Smooth muscle cell (in vitro differentiated cells): ENCODE data around the gene NPW. TPM values are rescaled to one million over a fixed set of nuclear protein-coding genes. Genes with fewer than 3 reads are reported as not detected.

Experiments used
- DNase-seq: peaks from one replicate; lab custom pipeline; 2025; ENCODE audit not compliant: unreplicated experiment; lab: John Stamatoyannopoulos, UW
- H2AFZ ChIP-seq: fragments of 200-600 bp; sonication (generic); 2 replicates; pipeline ENCODE4 v1.6.0; 2016; ENCODE audit warnings: antibody characterized with exemption, low read depth, mild to moderate bottlenecking
- H3F3A ChIP-seq: fragments of 200-600 bp; sonication (generic); 2 replicates; pipeline ENCODE4 v1.6.0; 2017; ENCODE audit warnings: antibody characterized with exemption, low read depth
- H3K27ac ChIP-seq: fragments of 200-600 bp; sonication (generic); 2 replicates; pipeline ENCODE4 v1.5.1; 2016; ENCODE audit warnings: low read depth, mild to moderate bottlenecking
- H3K27me3 ChIP-seq: fragments of 200-600 bp; sonication (generic); 2 replicates; pipeline ENCODE4 v1.6.1; 2016; ENCODE audit warnings: low read depth, mild to moderate bottlenecking
- H3K36me3 ChIP-seq: fragments of 200-600 bp; sonication (generic); 2 replicates; pipeline ENCODE4 v1.5.1; 2016; ENCODE audit warnings: low read depth
- H3K4me1 ChIP-seq: fragments of 200-600 bp; sonication (generic); 2 replicates; pipeline ENCODE4 v1.5.1; 2016; ENCODE audit warnings: low read depth
- H3K4me2 ChIP-seq: fragments of 200-600 bp; sonication (generic); 2 replicates; pipeline ENCODE4 v1.6.0; 2016; ENCODE audit warnings: mild to moderate bottlenecking
- H3K4me3 ChIP-seq: fragments of 200-600 bp; sonication (generic); 2 replicates; pipeline ENCODE4 v1.5.1; 2016; ENCODE audit warnings: mild to moderate bottlenecking
- H3K79me2 ChIP-seq: fragments of 200-600 bp; sonication (generic); 2 replicates; pipeline ENCODE4 v1.6.0; 2016; ENCODE audit warnings: low read depth, mild to moderate bottlenecking
- H3K9ac ChIP-seq: fragments of 200-600 bp; sonication (generic); 2 replicates; pipeline ENCODE4 v1.6.0; 2016; ENCODE audit warnings: low read depth
- H3K9me3 ChIP-seq: fragments of 200-600 bp; sonication (generic); replicated peaks from 2 replicates; pipeline ENCODE4 v1.5.1; 2016; ENCODE audit warnings: low read depth
- H4K20me1 ChIP-seq: fragments of 200-600 bp; sonication (generic); 2 replicates; pipeline ENCODE4 v1.6.0; 2016; ENCODE audit warnings: low read depth
- CTCF ChIP-seq: fragments of 200-600 bp; sonication (generic); IDR thresholded peaks from 2 replicates; pipeline ENCODE4 v1.5.1; 2017; ENCODE audit warnings: borderline replicate concordance, mild to moderate bottlenecking, antibody characterized with exemption; ENCODE audit not compliant: insufficient read depth, poor library complexity, severe bottlenecking
- WGBS: methylation state at CpG from one replicate; pipeline ENCODE4 v1.1.7; 2016; ENCODE audit warnings: low lambda C conversion rate; 5-methylcytosine and 5-hydroxymethylcytosine counted together
- polyA plus RNA-seq: library from polyadenylated mRNA; unstranded; fragments of >200 nt; fragmentation: Nextera tagmentation; extraction: Ambion mirVana; gene quantifications from 2 replicates; pipeline ENCODE4 v1.2.1, GENCODE V29; 2016
- total RNA-seq: library from RNA; depleted of rRNA; stranded (reverse); fragments of >200 nt; gene quantifications from 2 replicates; pipeline ENCODE4 v1.2.3, GENCODE V29; 2014

NPW gene
- total and polyA plus RNA-seq, 2 experiments from 2014 or later = 13.1 to 185 TPM

GRCh38 chr16:1991948-1992703 is 27.5 kb upstream of the NPW start:
- Histone ChIP-seq H3K4me2 (peak overlapping the region; percentile 81), H2AFZ (no peak overlapping the region), H3K36me3 (no peaks in the 10 kb centered on the region), H3F3A (peaks cover 29% of the 10 kb centered on the region), H3K4me3 (peak overlapping the region; percentile 23), H3K9me3 (no peaks in the 10 kb centered on the region), H3K27me3 (peaks cover 39% of the 10 kb centered on the region), H3K27ac (no peak overlapping the region), H3K9ac (no peak overlapping the region), H3K79me2 (no peaks in the 10 kb centered on the region), H3K4me1 (peaks cover 10% of the 10 kb centered on the region), H4K20me1 (peaks cover under 1% of the 10 kb centered on the region)
- TF ChIP-seq CTCF = no peak
- WGBS = 9% methylated on average over 25 of the region's 96 CpGs
- peak; percentile 91 for DNase-seq

GRCh38 chr16:1992704-1993317 is 26.8 kb upstream of the NPW start:
- H3F3A ChIP-seq = peaks cover 33% of the 10 kb centered on the region
- no peaks in the 10 kb centered on the region for H3K79me2 ChIP-seq
- no peak overlapping the region for H3K4me3 ChIP-seq
- H4K20me1 ChIP-seq = peaks cover 5% of the 10 kb centered on the region
- 93% methylated on average over 15 of the region's 50 CpGs for WGBS
- peaks cover 10% of the 10 kb centered on the region for H3K4me1 ChIP-seq
- no peak for TF ChIP-seq CTCF
- no peak overlapping the region for H3K9ac ChIP-seq
- H3K27me3 ChIP-seq = peaks cover 37% of the 10 kb centered on the region
- no peak overlapping the region for H3K27ac ChIP-seq
- H3K4me2 ChIP-seq = peak overlapping the region; percentile 63
- no peaks in the 10 kb centered on the region for H3K36me3 ChIP-seq
- no peak for DNase-seq
- H3K9me3 ChIP-seq = no peaks in the 10 kb centered on the region
- no peak overlapping the region for H2AFZ ChIP-seq

GRCh38 chr16:1993731-1994131 is 25.9 kb upstream of the NPW start:
- H4K20me1 ChIP-seq = peaks cover 5% of the 10 kb centered on the region
- H3K4me1 ChIP-seq = peaks cover 10% of the 10 kb centered on the region
- WGBS = 77% methylated on average over 2 of the region's 2 CpGs
- no peaks in the 10 kb centered on the region for H3K36me3 ChIP-seq
- no peak for DNase-seq
- H3K9ac ChIP-seq = no peak overlapping the region
- H3K27me3 ChIP-seq = peaks cover 28% of the 10 kb centered on the region
- no peaks in the 10 kb centered on the region for H3K79me2 ChIP-seq
- no peak overlapping the region for H2AFZ ChIP-seq
- H3K4me2 ChIP-seq = no peak overlapping the region
- no peak for TF ChIP-seq CTCF
- H3K9me3 ChIP-seq = no peaks in the 10 kb centered on the region
- no peak overlapping the region for H3K4me3 ChIP-seq
- H3K27ac ChIP-seq = no peak overlapping the region
- peaks cover 33% of the 10 kb centered on the region for H3F3A ChIP-seq
